WTC11 (cell line): ENCODE results near the gene SLC24A4.

Experiments used
- CTCF ChIP-seq: fragments of 200-600 bp; IDR thresholded peaks from 2 replicates; pipeline ENCODE4 v1.8.0; 2022; ENCODE audit warnings: antibody characterized with exemption
- ESRRA ChIP-seq: sonication (generic); formaldehyde crosslinking; IDR thresholded peaks from 2 replicates; pipeline ENCODE4 v1.8.1; 2022; ENCODE audit warnings: mild to moderate bottlenecking, missing genetic modification reagents, borderline replicate concordance
- FOXP4 ChIP-seq: sonication (generic); formaldehyde crosslinking; IDR thresholded peaks from 2 replicates; pipeline ENCODE4 v1.8.0; 2022; ENCODE audit warnings: mild to moderate bottlenecking, missing genetic modification reagents
- GRHL2 ChIP-seq: fragments of 250-450 bp; sonication (Bioruptor Pico); IDR thresholded peaks from 2 replicates; pipeline ENCODE4 v1.8.0; 2022; ENCODE audit warnings: mild to moderate bottlenecking, moderate library complexity; ENCODE audit not compliant: insufficient replicate concordance, severe bottlenecking
- TEAD1 ChIP-seq: sonication (generic); formaldehyde crosslinking; IDR thresholded peaks from 2 replicates; pipeline ENCODE4 v1.8.0; 2022; ENCODE audit warnings: mild to moderate bottlenecking, missing genetic modification reagents
- TP53 ChIP-seq: sonication (generic); formaldehyde crosslinking; IDR thresholded peaks from 2 replicates; pipeline ENCODE4 v1.8.1; 2023; ENCODE audit warnings: mild to moderate bottlenecking, missing genetic modification reagents
- USF1 ChIP-seq: sonication (generic); formaldehyde crosslinking; IDR thresholded peaks from 2 replicates; pipeline ENCODE4 v1.8.0; 2022; ENCODE audit warnings: mild to moderate bottlenecking, missing genetic modification reagents
- ZNF423 ChIP-seq: fragments of 250-450 bp; sonication (Bioruptor Pico); IDR thresholded peaks from 2 replicates; pipeline ENCODE4 v2.1.2; 2022; ENCODE audit warnings: mild to moderate bottlenecking, moderate library complexity

GRCh38 chr14:92515546-92516343 is 192.8 kb downstream of the SLC24A4 start:
- no peak for TF ChIP-seq GRHL2 (CRISPR knock-in tag)
- TF ChIP-seq ZNF423 (CRISPR knock-in tag): no peak
- no peak for TF ChIP-seq CTCF
- TF ChIP-seq TP53: no peak
- no peak for TF ChIP-seq USF1 (CRISPR knock-in tag)
- TF ChIP-seq ESRRA (CRISPR knock-in tag): no peak
- no peak for TF ChIP-seq FOXP4 (CRISPR knock-in tag)
- no peak for TF ChIP-seq TEAD1 (CRISPR knock-in tag)
